Small intestine (tissue), 7 donors: Measurements from ENCODE around the gene HDAC4. TPM values are rescaled to one million over a fixed set of nuclear protein-coding genes. Genes with fewer than 3 reads are reported as not detected.

Experiments
- DNase-seq, 2 donors: peaks; one replicate each; pipeline versions ENCODE4 v3.0.0 to v3.0.0-alpha.2; 2013
- FAIRE-seq: peaks from 2 replicates; lab custom pipeline; 2012; peaks lifted over from hg19 to GRCh38; lab: Jason Lieb, UNC
- H3K27ac ChIP-seq, 3 donors: one replicate each; pipeline ENCODE4 v1.5.1; 2013; ENCODE audit warnings: low read length in 2 of 3, mild to moderate bottlenecking in 2 of 3, control low read depth in 1 of 3, inconsistent platforms in 1 of 3, low read depth in 1 of 3, moderate library complexity in 1 of 3
- H3K27me3 ChIP-seq, 3 donors: one replicate each; pipeline ENCODE4 v1.6.1; 2013; ENCODE audit warnings: low read length in 3 of 3, inconsistent platforms in 1 of 3; ENCODE audit not compliant: control insufficient read depth in 3 of 3, insufficient read depth in 3 of 3
- H3K36me3 ChIP-seq, 3 donors: one replicate each; pipeline ENCODE4 v1.6.1; 2013; ENCODE audit warnings: low read length in 3 of 3, inconsistent platforms in 1 of 3, low read depth in 1 of 3, mild to moderate bottlenecking in 1 of 3, moderate library complexity in 1 of 3; ENCODE audit not compliant: control insufficient read depth in 3 of 3, insufficient read depth in 2 of 3
- H3K4me1 ChIP-seq, 3 donors: one replicate each; pipeline ENCODE4 v1.6.1; 2013; ENCODE audit warnings: low read length in 2 of 3, inconsistent platforms in 1 of 3, low read depth in 1 of 3, mild to moderate bottlenecking in 1 of 3, moderate library complexity in 1 of 3; ENCODE audit not compliant: control insufficient read depth in 3 of 3, insufficient read depth in 2 of 3
- H3K4me3 ChIP-seq, 3 donors: one replicate each; pipeline ENCODE4 v1.5.1; 2013; ENCODE audit warnings: low read length in 3 of 3, control low read depth in 1 of 3, inconsistent platforms in 1 of 3, low read depth in 1 of 3, mild to moderate bottlenecking in 1 of 3, moderate library complexity in 1 of 3
- H3K9me3 ChIP-seq, 2 donors: one replicate each; pipeline ENCODE4 v1.6.1; 2013; ENCODE audit warnings: low read depth in 1 of 2, low read length in 1 of 2; ENCODE audit not compliant: control insufficient read depth in 2 of 2, insufficient read depth in 1 of 2
- WGBS, 3 donors: extraction: QIAGEN DNeasy Blood & Tissue Kit; methylation state at CpG; one replicate each; pipeline ENCODE4 v1.1.7; 2013; 5-methylcytosine and 5-hydroxymethylcytosine counted together
- polyA plus RNA-seq, 4 donors: library from polyadenylated mRNA; stranded (reverse) in 3 of 4; unstranded in 1 of 4; fragments of 200-250 nt in 3 of 4; fragments of 120-200 nt in 1 of 4; gene quantifications; one replicate each; pipeline versions ENCODE4 v1.2.1 to v1.2.3, GENCODE V29; 2013
- donor health status: healthy with polysubstance abuse.
- donor health status: control.
- donor health status: control.
- donor health status: Bipolar disorder and iron deficiency.
- donor health status: healthy.

Gene HDAC4
- polyA plus RNA-seq, 4 donors: 3.1 to 11.3 (median 5.9) TPM

GRCh38 chr2:239271882-239272281 lies 128.9 kb downstream of the HDAC4 start:
- FAIRE-seq (no peak), DNase-seq (no peak)
- Histone ChIP-seq H3K27ac (peak overlapping the region in 1 of 3 donors; percentile 18), H3K36me3 (peaks cover 0 to 2% (median 0%) of the 10 kb centered on the region in 3 donors), H3K9me3 (no peaks in the 10 kb centered on the region), H3K4me3 (no peak overlapping the region), H3K27me3 (no peaks in the 10 kb centered on the region), H3K4me1 (peaks cover 7 to 22% (median 14%) of the 10 kb centered on the region in 3 donors)
- WGBS, 3 donors: 68 to 82% (median 78%) methylated on average over 5 of the region's 5 CpGs

GRCh38 chr2:239271471-239271870 lies 129.3 kb downstream of the HDAC4 start:
- Histone ChIP-seq H3K27me3 (no peaks in the 10 kb centered on the region), H3K27ac (peak overlapping the region in 2 of 3 donors; percentile 1 to 18), H3K4me1 (peaks cover 10 to 26% (median 17%) of the 10 kb centered on the region in 3 donors), H3K36me3 (peaks cover 0 to 2% (median 0%) of the 10 kb centered on the region in 3 donors), H3K4me3 (no peak overlapping the region), H3K9me3 (no peaks in the 10 kb centered on the region)
- no peak for FAIRE-seq
- WGBS, 3 donors: 86 to 88% (median 87%) methylated on average over 11 of the region's 11 CpGs
- no peak for DNase-seq

GRCh38 chr2:239269916-239270315 lies 130.9 kb downstream of the HDAC4 start:
- FAIRE-seq: no peak
- DNase-seq: no peak
- H3K27ac ChIP-seq: no peak overlapping the region
- no peaks in the 10 kb centered on the region for H3K27me3 ChIP-seq
- peaks cover 22 to 36% (median 26%) of the 10 kb centered on the region in 3 donors for H3K4me1 ChIP-seq
- no peaks in the 10 kb centered on the region for H3K9me3 ChIP-seq
- H3K36me3 ChIP-seq: peaks cover 0 to 2% (median 0%) of the 10 kb centered on the region in 3 donors
- WGBS, 3 donors: 90 to 93% (median 91%) methylated on average over 10 of the region's 10 CpGs
- H3K4me3 ChIP-seq: no peak overlapping the region

- Histone ChIP-seq H3K4me1 (peaks cover 24 to 37% (median 31%) of the 10 kb centered on the region in 3 donors), H3K27ac (peak overlapping the region in 1 of 3 donors; percentile 21), H3K9me3 (no peaks in the 10 kb centered on the region), H3K4me3 (no peak overlapping the region), H3K36me3 (peaks cover 0 to 2% (median 0%) of the 10 kb centered on the region in 3 donors), H3K27me3 (no peaks in the 10 kb centered on the region)
- peak; percentile 41 to 79 for DNase-seq
- FAIRE-seq: no peak
- WGBS, 3 donors: 58 to 79% (median 58%) methylated on average over 10 of the region's 10 CpGs
Measured at GRCh38 chr2:239269173-239269885, 131.5 kb downstream of the HDAC4 start.

GRCh38 chr2:239268549-239268948 lies 132.3 kb downstream of the HDAC4 start:
- no peak for DNase-seq
- FAIRE-seq: no peak
- peaks cover 24 to 40% (median 33%) of the 10 kb centered on the region in 3 donors for H3K4me1 ChIP-seq
- H3K9me3 ChIP-seq: no peaks in the 10 kb centered on the region
- 51 to 73% (median 57%) methylated on average over 3 of the region's 3 CpGs for WGBS, 3 donors
- H3K27ac ChIP-seq: peak overlapping the region in 2 of 3 donors; percentile 52 to 75
- no peak overlapping the region for H3K4me3 ChIP-seq
- H3K36me3 ChIP-seq: peaks cover 0 to 2% (median 0%) of the 10 kb centered on the region in 3 donors
- H3K27me3 ChIP-seq: no peaks in the 10 kb centered on the region

GRCh38 chr2:239268082-239268481 lies 132.7 kb downstream of the HDAC4 start:
- no peak overlapping the region for H3K4me3 ChIP-seq
- peaks cover 0 to 2% (median 0%) of the 10 kb centered on the region in 3 donors for H3K36me3 ChIP-seq
- H3K27me3 ChIP-seq: no peaks in the 10 kb centered on the region
- peak in 1 of 2 donors; percentile 87 for DNase-seq
- H3K4me1 ChIP-seq: peaks cover 24 to 40% (median 33%) of the 10 kb centered on the region in 3 donors
- H3K9me3 ChIP-seq: no peaks in the 10 kb centered on the region
- peak overlapping the region in 2 of 3 donors; percentile 52 to 75 for H3K27ac ChIP-seq
- 10 to 33% (median 27%) methylated on average over 6 of the region's 6 CpGs for WGBS, 3 donors
- FAIRE-seq: no peak

- H3K4me1 ChIP-seq: peaks cover 24 to 40% (median 33%) of the 10 kb centered on the region in 3 donors
- WGBS, 3 donors: 31 to 33% (median 32%) methylated on average over 22 of the region's 22 CpGs
- peak; percentile 50 to 87 for DNase-seq
- H3K36me3 ChIP-seq: peaks cover 0 to 2% (median 0%) of the 10 kb centered on the region in 3 donors
- H3K9me3 ChIP-seq: no peaks in the 10 kb centered on the region
- no peak for FAIRE-seq
- peak overlapping the region; percentile 51 to 87 (median 80) for H3K27ac ChIP-seq
- peak overlapping the region in 1 of 3 donors; percentile 16 for H3K4me3 ChIP-seq
- H3K27me3 ChIP-seq: no peaks in the 10 kb centered on the region
Measured at GRCh38 chr2:239267288-239267951, 133.4 kb downstream of the HDAC4 start.

- H3K9me3 ChIP-seq: no peaks in the 10 kb centered on the region
- peaks cover 0 to 4% (median 0%) of the 10 kb centered on the region in 3 donors for H3K36me3 ChIP-seq
- DNase-seq (peak in 1 of 2 donors; percentile 65), FAIRE-seq (no peak)
- H3K4me1 ChIP-seq: peaks cover 24 to 40% (median 33%) of the 10 kb centered on the region in 3 donors
- H3K27ac ChIP-seq: peak overlapping the region; percentile 51 to 87 (median 80)
- H3K27me3 ChIP-seq: no peaks in the 10 kb centered on the region
- WGBS, 3 donors: 57 to 69% (median 68%) methylated on average over 10 of the region's 10 CpGs
- peak overlapping the region in 1 of 3 donors; percentile 16 for H3K4me3 ChIP-seq
Measured at GRCh38 chr2:239266779-239267287, 134.0 kb downstream of the HDAC4 start.
